K562 (cell line): ENCODE data around the gene FBN1. TPM values are rescaled to one million over a fixed set of nuclear protein-coding genes. Genes with fewer than 3 reads are reported as not detected.

Experiments used
- ATAC-seq: fragments of 200-7000 bp; cut with Tn5 transposase; 3 replicates; pipeline ENCODE4 v1.9.1; 2020; ENCODE audit warnings: moderate library complexity
- BruUV-seq: library from RNA; stranded (reverse); fragments of 400-500 nt; replicated peaks from 2 replicates; lab custom pipeline; 2021; lab: Mats Ljungman, UMichigan
- CTCF ChIA-PET: fragments of 300-600 bp; formaldehyde crosslinking; extraction: SDS; loops from one replicate; lab custom pipeline; 2021; ENCODE audit warnings: low intra/inter-chr PET ratio; lab: Yijun Ruan, JAX
- POLR2A ChIA-PET: fragments of 300-600, 350-650 bp; sonication (Branson Sonifier 250); formaldehyde crosslinking; extraction: SDS; loops from one replicate; lab custom pipeline; 2021; ENCODE audit warnings: antibody characterized with exemption, inconsistent platforms; lab: Yijun Ruan, JAX
- DNase-seq, 4 experiments: peaks; one replicate each; pipeline versions ENCODE4 v3.0.0 to v3.0.0-alpha.2; 2011 to 2018; ENCODE audit warnings: low spot score in 3 of 4, mixed read lengths in 3 of 4; ENCODE audit errors: extremely low read depth in 1 of 4
- FAIRE-seq: peaks from 2 replicates; lab custom pipeline; 2011; peaks lifted over from hg19 to GRCh38; lab: Jason Lieb, UNC
- H2AFZ ChIP-seq: 2 replicates; pipeline ENCODE4 v1.6.0; 2011; ENCODE audit warnings: low read depth, low read length, control low read depth, inconsistent platforms
- H3K27ac ChIP-seq: fragments of 200-600 bp; 3 replicates; pipeline ENCODE4 v1.8.0; 2011; ENCODE audit warnings: low read depth, mild to moderate bottlenecking, control low read depth, inconsistent platforms, low read length, moderate library complexity, mixed read lengths; ENCODE audit errors: extremely low read depth
- H3K27me3 ChIP-seq, 2 experiments: fragments of 300-600 bp in 1 of 2; 2 replicates in 1 of 2; 3 replicates in 1 of 2; pipeline versions ENCODE4 v1.6.0 to v1.8.0; 2011; ENCODE audit warnings: inconsistent platforms in 2 of 2, low read length in 2 of 2, mild to moderate bottlenecking in 1 of 2, mixed read lengths in 1 of 2, moderate library complexity in 1 of 2; ENCODE audit not compliant: control insufficient read depth in 2 of 2, insufficient read depth in 2 of 2
- H3K36me3 ChIP-seq: fragments of 300-600 bp; 3 replicates; pipeline ENCODE4 v1.8.0; 2011; ENCODE audit warnings: mild to moderate bottlenecking, low read length, inconsistent platforms; ENCODE audit not compliant: control insufficient read depth, insufficient read depth
- H3K4me1 ChIP-seq, 2 experiments: fragments of 200-600 bp in 1 of 2; replicated peaks in 1 of 2; 2 replicates in 1 of 2; 3 replicates in 1 of 2; pipeline versions ENCODE4 v1.5.1 to v1.8.0; 2011; ENCODE audit warnings: inconsistent platforms in 2 of 2, low read length in 2 of 2, mild to moderate bottlenecking in 1 of 2, mixed read lengths in 1 of 2, moderate library complexity in 1 of 2; ENCODE audit not compliant: control insufficient read depth in 2 of 2, insufficient read depth in 2 of 2
- H3K4me2 ChIP-seq: 2 replicates; pipeline ENCODE4 v1.6.1; 2011; ENCODE audit warnings: low read length, control low read depth, inconsistent platforms, mixed read lengths; ENCODE audit not compliant: insufficient read depth
- H3K4me3 ChIP-seq: fragments of 200-600 bp; sonication (generic), shearing (Covaris generic); 2 replicates; pipeline ENCODE4 v1.5.1; 2016; ENCODE audit warnings: control low read depth, inconsistent platforms
- H3K79me2 ChIP-seq: fragments of 200-600 bp; 3 replicates; pipeline ENCODE4 v1.8.0; 2011; ENCODE audit warnings: low read length, inconsistent platforms; ENCODE audit not compliant: control insufficient read depth, insufficient read depth
- H3K9ac ChIP-seq, 2 experiments: 2 replicates each; pipeline versions ENCODE4 v1.6.0 to v1.6.1; 2011; ENCODE audit warnings: low read depth in 2 of 2, low read length in 2 of 2, control low read depth in 1 of 2, inconsistent platforms in 1 of 2, mild to moderate bottlenecking in 1 of 2, mixed read lengths in 1 of 2; ENCODE audit not compliant: insufficient read depth in 1 of 2
- H3K9me1 ChIP-seq: one replicate; pipeline ENCODE4 v1.6.0; 2011; ENCODE audit warnings: inconsistent platforms, mild to moderate bottlenecking, low read length, moderate library complexity; ENCODE audit not compliant: control insufficient read depth, insufficient read depth
- H3K9me3 ChIP-seq: replicated peaks from 2 replicates; pipeline ENCODE4 v1.5.1; 2011; ENCODE audit warnings: low read depth, low read length, inconsistent platforms; ENCODE audit not compliant: control insufficient read depth, insufficient read depth
- H4K20me1 ChIP-seq: replicated peaks from 2 replicates; pipeline ENCODE4 v1.6.1; 2011; ENCODE audit warnings: low read length, inconsistent platforms, mixed read lengths; ENCODE audit not compliant: control insufficient read depth, insufficient read depth
- ADNP ChIP-seq: fragments of 200-800 bp; sonication (Bioruptor generic); IDR thresholded peaks from 2 replicates; pipeline ENCODE4 v1.6.1; 2016; ENCODE audit warnings: missing genetic modification characterization, missing compliant biosample characterization
- FOXJ2 ChIP-seq: fragments of 200-800 bp; sonication (Bioruptor generic); IDR thresholded peaks from 2 replicates; pipeline ENCODE4 v1.6.1; 2016; ENCODE audit warnings: missing genetic modification characterization, missing compliant biosample characterization
- HDAC1 ChIP-seq, 2 experiments: fragments of 450-650 bp; IDR thresholded peaks; 2 replicates each; pipeline ENCODE4 v1.6.1; 2016 to 2017; ENCODE audit warnings: inconsistent platforms in 1 of 2, mild to moderate bottlenecking in 1 of 2, moderate library complexity in 1 of 2
- MED1 ChIP-seq: sonication (generic); formaldehyde crosslinking; IDR thresholded peaks from 2 replicates; pipeline ENCODE4 v1.8.1; 2023; ENCODE audit warnings: missing genetic modification reagents, borderline replicate concordance
- RFX1 ChIP-seq: fragments of 450-650 bp; IDR thresholded peaks from 2 replicates; pipeline ENCODE4 v1.6.1; 2016; ENCODE audit warnings: mild to moderate bottlenecking, moderate library complexity
- SMARCB1 ChIP-seq: IDR thresholded peaks from 2 replicates; pipeline ENCODE4 v1.6.1; 2011; ENCODE audit warnings: improper control_type of control experiment, low read depth; ENCODE audit not compliant: insufficient read length
- STAT6 ChIP-seq: sonication (generic); formaldehyde crosslinking; IDR thresholded peaks from 2 replicates; pipeline ENCODE4 v1.8.1; 2023; ENCODE audit warnings: mild to moderate bottlenecking, missing genetic modification reagents
- ZNF695 ChIP-seq: fragments of 450-650 bp; formaldehyde crosslinking; IDR thresholded peaks from 2 replicates; pipeline ENCODE4 v1.4.0; 2020; ENCODE audit warnings: mild to moderate bottlenecking, moderate library complexity
- WGBS: fragments of 100-300 bp; shearing (Covaris generic); methylation state at CpG from one replicate; pipeline ENCODE4 v1.1.6; 2016; ENCODE audit warnings: low coverage, mixed read lengths; ENCODE audit not compliant: insufficient coverage; ENCODE audit errors: missing lambda C conversion rate; 5-methylcytosine and 5-hydroxymethylcytosine counted together
- in situ Hi-C: fragments of 300-500 bp; cut with MboI; formaldehyde crosslinking; loops from 4 replicates; pipeline ENCODE4 v1.15.0; 2018; ENCODE audit warnings: inconsistent platforms, mixed read lengths
- intact Hi-C: fragments of 100-400 bp; cut with micrococcal nuclease; formaldehyde crosslinking; loops from 2 replicates; pipeline ENCODE4 v1.14.2; 2022
- polyA plus RNA-seq, 8 experiments: library from polyadenylated mRNA; depleted of rRNA in 4 of 8; stranded (reverse) in 5 of 8; unstranded in 3 of 8; fragments of >200 nt; fragmentation: Nextera tagmentation in 2 of 8; fragmentation: Illumina TruSeq in 1 of 8; extraction: Ambion mirVana in 2 of 8; extraction: Trizol in 1 of 8; gene quantifications; 2 replicates each; pipeline versions ENCODE4 v1.2.1 to v1.2.3, GENCODE V29; 2011 to 2014; ENCODE audit warnings: inconsistent platforms in 1 of 8, missing spikeins in 1 of 8
- total RNA-seq, 7 experiments: library from RNA; depleted of rRNA in 6 of 7; stranded (reverse); fragments of >200 nt in 6 of 7; fragmentation: Illumina TruSeq in 2 of 7; extraction: Trizol in 2 of 7; gene quantifications; 2 replicates each; pipeline versions ENCODE4 v1.2.1 to v1.2.3, GENCODE V29; 2011 to 2021; ENCODE audit warnings: low replicate concordance in 1 of 7
- TF ChIP-seq, protein P1 (sequence below): fragments of 450-650 bp; IDR thresholded peaks from 2 replicates; pipeline ENCODE4 v1.6.1; 2018; ENCODE audit warnings: mild to moderate bottlenecking, low read depth; ENCODE audit not compliant: partially characterized antibody
- TF ChIP-seq, protein P2 (sequence below): fragments of 200-800 bp; sonication (Bioruptor generic); IDR thresholded peaks from 2 replicates; pipeline ENCODE4 v1.6.1; 2016; ENCODE audit warnings: missing genetic modification characterization, missing compliant biosample characterization
- TF ChIP-seq, protein P3 (sequence below): sonication (generic); formaldehyde crosslinking; IDR thresholded peaks from 2 replicates; pipeline ENCODE4 v1.4.0; 2020; ENCODE audit warnings: mild to moderate bottlenecking, missing genetic modification reagents

The FBN1 gene
- total and polyA plus RNA-seq, 9 of the 15 experiments (the other 6 are each of a cell fraction or from before 2014, with no cell fraction given), result 0.15 to 1.2 (median 0.60) TPM

DNA sequence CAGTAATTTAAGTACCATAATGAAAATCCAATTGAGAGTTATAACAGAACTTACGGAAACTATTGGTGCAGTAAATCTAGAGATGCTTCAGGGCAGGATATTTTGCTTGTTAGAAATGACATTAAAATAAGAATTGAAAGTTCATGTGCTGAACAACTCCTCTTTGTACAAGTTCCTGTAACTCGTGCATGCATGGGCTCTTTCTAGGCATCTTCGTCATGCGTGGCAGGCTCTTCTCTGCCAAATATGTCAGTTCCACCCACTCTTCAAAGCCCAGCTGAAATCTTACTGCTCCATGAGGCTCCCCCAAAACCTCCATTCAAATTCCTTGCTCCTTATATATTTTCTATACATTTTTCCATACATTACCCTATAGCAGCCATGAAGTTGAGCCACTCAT, 48.7 kb downstream of the FBN1 start:
- ATAC-seq, result no peak
- POLR2A ChIA-PET, result interaction anchor here (0.6 to 1.1 kb wide), 2 partner anchors 10 to 1695 kb away, joined by 3 read pairs; no protein-coding TSS in a partner anchor
- CTCF ChIA-PET, result no interaction called here
- no peak for FAIRE-seq
- no TSS peak for BruUV-seq
- Histone ChIP-seq H3K4me1 (peaks cover 3 to 5% of the 10 kb centered on the region in 2 experiments; a peak in 3 of 5 replicates), H2AFZ (no peak overlapping the region), H3K27me3 (no peaks in the 10 kb centered on the region; a peak in 1 of 5 replicates), H3K79me2 (no peaks in the 10 kb centered on the region), H3K4me2 (no peak overlapping the region), H3K9ac (no peak overlapping the region), H3K9me1 (no peaks in the 10 kb centered on the region), H3K4me3 (no peak overlapping the region), H4K20me1 (no peaks in the 10 kb centered on the region), H3K9me3 (no peaks in the 10 kb centered on the region), H3K27ac (no peak overlapping the region), H3K36me3 (no peaks in the 10 kb centered on the region)
- 50% methylated on average over 4 of the region's 4 CpGs for whole genome bisulfite sequencing
- intact Hi-C loops (no loop called here), in situ Hi-C loops (no loop called here)
- no peak for DNase-seq
- TF ChIP-seq HDAC1 (IDR thresholded peaks at IDR 0.05), result no peak
- no peak for TF ChIP-seq ADNP (tag)
- TF ChIP-seq STAT6 (CRISPR knock-in tag), result no peak
- TF ChIP-seq RFX1, result no peak
- TF ChIP-seq, protein P1, sequence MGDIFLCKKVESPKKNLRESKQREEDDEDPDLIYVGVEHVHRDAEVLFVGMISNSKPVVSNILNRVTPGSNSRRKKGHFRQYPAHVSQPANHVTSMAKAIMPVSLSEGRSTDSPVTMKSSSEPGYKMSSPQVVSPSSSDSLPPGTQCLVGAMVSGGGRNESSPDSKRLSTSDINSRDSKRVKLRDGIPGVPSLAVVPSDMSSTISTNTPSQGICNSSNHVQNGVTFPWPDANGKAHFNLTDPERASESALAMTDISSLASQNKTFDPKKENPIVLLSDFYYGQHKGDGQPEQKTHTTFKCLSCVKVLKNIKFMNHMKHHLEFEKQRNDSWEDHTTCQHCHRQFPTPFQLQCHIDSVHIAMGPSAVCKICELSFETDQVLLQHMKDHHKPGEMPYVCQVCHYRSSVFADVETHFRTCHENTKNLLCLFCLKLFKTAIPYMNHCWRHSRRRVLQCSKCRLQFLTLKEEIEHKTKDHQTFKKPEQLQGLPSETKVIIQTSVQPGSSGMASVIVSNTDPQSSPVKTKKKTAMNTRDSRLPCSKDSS, result no peak
- TF ChIP-seq, protein P2, sequence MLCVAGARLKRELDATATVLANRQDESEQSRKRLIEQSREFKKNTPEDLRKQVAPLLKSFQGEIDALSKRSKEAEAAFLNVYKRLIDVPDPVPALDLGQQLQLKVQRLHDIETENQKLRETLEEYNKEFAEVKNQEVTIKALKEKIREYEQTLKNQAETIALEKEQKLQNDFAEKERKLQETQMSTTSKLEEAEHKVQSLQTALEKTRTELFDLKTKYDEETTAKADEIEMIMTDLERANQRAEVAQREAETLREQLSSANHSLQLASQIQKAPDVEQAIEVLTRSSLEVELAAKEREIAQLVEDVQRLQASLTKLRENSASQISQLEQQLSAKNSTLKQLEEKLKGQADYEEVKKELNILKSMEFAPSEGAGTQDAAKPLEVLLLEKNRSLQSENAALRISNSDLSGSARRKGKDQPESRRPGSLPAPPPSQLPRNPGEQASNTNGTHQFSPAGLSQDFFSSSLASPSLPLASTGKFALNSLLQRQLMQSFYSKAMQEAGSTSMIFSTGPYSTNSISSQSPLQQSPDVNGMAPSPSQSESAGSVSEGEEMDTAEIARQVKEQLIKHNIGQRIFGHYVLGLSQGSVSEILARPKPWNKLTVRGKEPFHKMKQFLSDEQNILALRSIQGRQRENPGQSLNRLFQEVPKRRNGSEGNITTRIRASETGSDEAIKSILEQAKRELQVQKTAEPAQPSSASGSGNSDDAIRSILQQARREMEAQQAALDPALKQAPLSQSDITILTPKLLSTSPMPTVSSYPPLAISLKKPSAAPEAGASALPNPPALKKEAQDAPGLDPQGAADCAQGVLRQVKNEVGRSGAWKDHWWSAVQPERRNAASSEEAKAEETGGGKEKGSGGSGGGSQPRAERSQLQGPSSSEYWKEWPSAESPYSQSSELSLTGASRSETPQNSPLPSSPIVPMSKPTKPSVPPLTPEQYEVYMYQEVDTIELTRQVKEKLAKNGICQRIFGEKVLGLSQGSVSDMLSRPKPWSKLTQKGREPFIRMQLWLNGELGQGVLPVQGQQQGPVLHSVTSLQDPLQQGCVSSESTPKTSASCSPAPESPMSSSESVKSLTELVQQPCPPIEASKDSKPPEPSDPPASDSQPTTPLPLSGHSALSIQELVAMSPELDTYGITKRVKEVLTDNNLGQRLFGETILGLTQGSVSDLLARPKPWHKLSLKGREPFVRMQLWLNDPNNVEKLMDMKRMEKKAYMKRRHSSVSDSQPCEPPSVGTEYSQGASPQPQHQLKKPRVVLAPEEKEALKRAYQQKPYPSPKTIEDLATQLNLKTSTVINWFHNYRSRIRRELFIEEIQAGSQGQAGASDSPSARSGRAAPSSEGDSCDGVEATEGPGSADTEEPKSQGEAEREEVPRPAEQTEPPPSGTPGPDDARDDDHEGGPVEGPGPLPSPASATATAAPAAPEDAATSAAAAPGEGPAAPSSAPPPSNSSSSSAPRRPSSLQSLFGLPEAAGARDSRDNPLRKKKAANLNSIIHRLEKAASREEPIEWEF (CRISPR knock-in tag), result no peak
- no peak for TF ChIP-seq FOXJ2 (tag)
- no peak for TF ChIP-seq MED1 (CRISPR knock-in tag)
- no peak for TF ChIP-seq ZNF695 (CRISPR knock-in tag)
- no peak for TF ChIP-seq SMARCB1
- TF ChIP-seq, protein P3, sequence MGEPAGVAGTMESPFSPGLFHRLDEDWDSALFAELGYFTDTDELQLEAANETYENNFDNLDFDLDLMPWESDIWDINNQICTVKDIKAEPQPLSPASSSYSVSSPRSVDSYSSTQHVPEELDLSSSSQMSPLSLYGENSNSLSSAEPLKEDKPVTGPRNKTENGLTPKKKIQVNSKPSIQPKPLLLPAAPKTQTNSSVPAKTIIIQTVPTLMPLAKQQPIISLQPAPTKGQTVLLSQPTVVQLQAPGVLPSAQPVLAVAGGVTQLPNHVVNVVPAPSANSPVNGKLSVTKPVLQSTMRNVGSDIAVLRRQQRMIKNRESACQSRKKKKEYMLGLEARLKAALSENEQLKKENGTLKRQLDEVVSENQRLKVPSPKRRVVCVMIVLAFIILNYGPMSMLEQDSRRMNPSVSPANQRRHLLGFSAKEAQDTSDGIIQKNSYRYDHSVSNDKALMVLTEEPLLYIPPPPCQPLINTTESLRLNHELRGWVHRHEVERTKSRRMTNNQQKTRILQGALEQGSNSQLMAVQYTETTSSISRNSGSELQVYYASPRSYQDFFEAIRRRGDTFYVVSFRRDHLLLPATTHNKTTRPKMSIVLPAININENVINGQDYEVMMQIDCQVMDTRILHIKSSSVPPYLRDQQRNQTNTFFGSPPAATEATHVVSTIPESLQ (CRISPR knock-in tag), result no peak
